Measurements from ENCODE around the gene NR5A1. TPM values are rescaled to one million over a fixed set of nuclear protein-coding genes. Genes with fewer than 3 reads are reported as not detected.

The NR5A1 gene
- total RNA-seq, 4 donors from 2014 or later = not detected

DNA sequence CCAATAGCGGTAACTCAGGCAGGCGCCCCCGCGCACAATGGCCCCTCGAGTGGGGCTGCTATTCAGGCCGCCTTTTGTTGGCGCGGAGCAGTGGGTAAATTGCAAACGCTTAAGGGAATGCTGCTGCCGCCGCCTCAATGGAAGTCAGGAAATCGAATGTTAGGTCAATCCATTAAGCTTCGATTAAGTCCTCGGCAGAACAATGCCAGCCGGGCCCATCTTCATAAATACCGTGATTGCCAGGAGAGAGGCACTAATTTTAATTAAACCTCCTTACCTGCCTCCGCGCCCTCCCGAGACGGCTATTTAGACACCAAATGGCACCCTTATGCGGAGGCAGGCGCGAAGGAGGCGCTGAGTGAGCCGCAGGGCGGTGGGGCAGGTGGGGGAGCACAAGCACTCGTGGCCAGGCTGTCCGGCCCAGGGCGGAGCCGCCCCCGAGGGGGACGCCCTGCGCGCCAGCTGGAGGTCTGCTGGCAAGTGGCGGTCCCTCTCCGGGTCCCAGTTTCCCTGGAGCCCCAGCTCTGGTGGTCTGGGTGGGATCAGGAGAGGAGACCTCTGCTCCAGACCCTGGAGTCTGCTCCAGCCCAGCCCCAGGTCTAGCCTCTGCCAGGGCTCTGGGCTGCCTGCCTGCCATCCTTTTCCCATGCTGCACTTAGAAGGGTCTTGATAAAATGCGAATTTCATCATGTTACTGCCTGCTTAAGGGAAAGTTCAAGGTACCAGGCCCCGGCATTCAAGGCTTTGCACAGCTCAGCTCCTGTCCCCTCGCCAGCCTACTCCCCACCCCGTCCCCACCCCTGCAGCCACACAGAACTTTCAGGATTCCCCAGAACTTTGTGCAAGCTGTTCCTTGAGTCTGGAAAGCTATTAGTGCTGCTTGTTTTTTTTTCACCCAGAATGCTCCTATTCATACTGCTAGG, 19.7 kb downstream of the NR5A1 start:
- H3K9me3 ChIP-seq = peaks cover 0 to 8% (median 0%) of the 10 kb centered on the region in 4 donors
- H3K27ac ChIP-seq = no peak overlapping the region
- no peak overlapping the region for H3K4me3 ChIP-seq
- 20 to 43% methylated on average over 28 to 36 of the region's 40 CpGs for WGBS, 2 donors
- peaks cover 0 to 6% (median 0%) of the 10 kb centered on the region in 4 donors for H3K4me1 ChIP-seq
- no peaks in the 10 kb centered on the region for H3K36me3 ChIP-seq
- peaks cover 0 to 55% of the 10 kb centered on the region in 2 donors for H3K27me3 ChIP-seq
- DNase-seq (ENCODE audit: low spot score in 2 of 2) = no peak
- TF ChIP-seq, protein P1, sequence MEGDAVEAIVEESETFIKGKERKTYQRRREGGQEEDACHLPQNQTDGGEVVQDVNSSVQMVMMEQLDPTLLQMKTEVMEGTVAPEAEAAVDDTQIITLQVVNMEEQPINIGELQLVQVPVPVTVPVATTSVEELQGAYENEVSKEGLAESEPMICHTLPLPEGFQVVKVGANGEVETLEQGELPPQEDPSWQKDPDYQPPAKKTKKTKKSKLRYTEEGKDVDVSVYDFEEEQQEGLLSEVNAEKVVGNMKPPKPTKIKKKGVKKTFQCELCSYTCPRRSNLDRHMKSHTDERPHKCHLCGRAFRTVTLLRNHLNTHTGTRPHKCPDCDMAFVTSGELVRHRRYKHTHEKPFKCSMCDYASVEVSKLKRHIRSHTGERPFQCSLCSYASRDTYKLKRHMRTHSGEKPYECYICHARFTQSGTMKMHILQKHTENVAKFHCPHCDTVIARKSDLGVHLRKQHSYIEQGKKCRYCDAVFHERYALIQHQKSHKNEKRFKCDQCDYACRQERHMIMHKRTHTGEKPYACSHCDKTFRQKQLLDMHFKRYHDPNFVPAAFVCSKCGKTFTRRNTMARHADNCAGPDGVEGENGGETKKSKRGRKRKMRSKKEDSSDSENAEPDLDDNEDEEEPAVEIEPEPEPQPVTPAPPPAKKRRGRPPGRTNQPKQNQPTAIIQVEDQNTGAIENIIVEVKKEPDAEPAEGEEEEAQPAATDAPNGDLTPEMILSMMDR (IDR thresholded peaks at IDR 0.05) = no peak
- no peak for TF ChIP-seq EP300 (IDR thresholded peaks at IDR 0.05)
- no peak for TF ChIP-seq POLR2A (IDR thresholded peaks at IDR 0.05)

DNA sequence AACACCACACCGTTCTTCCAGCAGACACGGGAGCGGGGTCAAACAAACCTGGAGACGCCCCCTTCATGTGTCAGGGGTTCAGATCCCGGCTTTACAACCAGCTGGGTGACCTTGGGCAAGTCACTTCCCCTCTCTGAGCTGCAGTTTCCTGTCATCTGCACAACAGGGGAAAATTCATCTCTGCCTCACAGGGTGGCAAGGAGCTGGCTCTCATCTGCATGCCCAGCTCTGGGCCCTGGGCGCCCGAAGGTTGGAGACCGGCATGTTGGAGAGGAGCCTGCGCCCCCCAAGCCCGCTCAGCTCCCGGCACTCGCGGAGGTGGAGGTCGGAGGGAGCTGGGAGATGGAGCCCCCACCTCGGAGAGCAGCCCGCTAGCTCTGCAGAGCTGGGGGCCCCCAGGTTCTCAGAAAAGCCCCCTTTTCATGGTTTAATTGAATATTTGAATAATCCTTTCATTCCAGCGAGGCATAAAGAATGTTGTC, 20.4 kb downstream of the NR5A1 start:
- Histone ChIP-seq H3K27me3 (peaks cover 0 to 60% of the 10 kb centered on the region in 2 donors), H3K36me3 (no peaks in the 10 kb centered on the region), H3K9me3 (peaks cover 0 to 8% (median 0%) of the 10 kb centered on the region in 4 donors), H3K4me3 (no peak overlapping the region), H3K4me1 (peaks cover 0 to 6% (median 0%) of the 10 kb centered on the region in 4 donors), H3K27ac (no peak overlapping the region)
- TF ChIP-seq, protein P1 (IDR thresholded peaks at IDR 0.05) = no peak
- no peak for TF ChIP-seq POLR2A (IDR thresholded peaks at IDR 0.05)
- TF ChIP-seq EP300 (IDR thresholded peaks at IDR 0.05) = no peak
- DNase-seq (ENCODE audit: low spot score in 2 of 2) = no peak
- WGBS, 2 donors = 31 to 42% methylated on average over 15 to 17 of the region's 17 CpGs

DNA sequence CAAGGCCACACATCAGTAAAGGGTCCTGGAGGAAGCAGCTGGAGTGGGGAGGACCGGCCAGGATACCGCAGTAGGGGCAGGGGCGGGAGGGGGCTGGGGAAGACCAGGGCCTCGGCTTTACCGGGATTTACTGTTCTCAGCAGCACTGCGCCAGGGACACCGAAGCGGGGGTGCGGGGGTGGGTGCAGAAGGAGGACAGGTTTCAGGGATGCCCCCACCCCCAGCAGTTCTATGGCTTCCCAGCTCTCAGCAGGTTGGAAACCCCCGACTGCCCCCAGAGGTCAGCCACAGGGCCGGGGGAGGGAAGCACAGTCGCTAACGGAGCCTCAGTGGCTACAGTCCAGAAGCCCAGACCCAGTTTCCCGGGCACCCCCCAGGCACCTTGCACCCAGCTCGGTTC, 21.3 kb downstream of the NR5A1 start:
- WGBS, 2 donors = 71 to 73% methylated on average over 8 to 10 of the region's 15 CpGs
- peaks cover 0 to 8% (median 0%) of the 10 kb centered on the region in 4 donors for H3K9me3 ChIP-seq
- TF ChIP-seq POLR2A (IDR thresholded peaks at IDR 0.05) = no peak
- TF ChIP-seq EP300 (IDR thresholded peaks at IDR 0.05) = no peak
- TF ChIP-seq, protein P1 (IDR thresholded peaks at IDR 0.05) = no peak
- DNase-seq (ENCODE audit: low spot score in 2 of 2) = no peak
- no peaks in the 10 kb centered on the region for H3K36me3 ChIP-seq
- H3K27me3 ChIP-seq = peaks cover 0 to 69% of the 10 kb centered on the region in 2 donors
- H3K4me1 ChIP-seq = peaks cover 0 to 6% (median 0%) of the 10 kb centered on the region in 4 donors
- no peak overlapping the region for H3K4me3 ChIP-seq
- H3K27ac ChIP-seq = no peak overlapping the region

DNA sequence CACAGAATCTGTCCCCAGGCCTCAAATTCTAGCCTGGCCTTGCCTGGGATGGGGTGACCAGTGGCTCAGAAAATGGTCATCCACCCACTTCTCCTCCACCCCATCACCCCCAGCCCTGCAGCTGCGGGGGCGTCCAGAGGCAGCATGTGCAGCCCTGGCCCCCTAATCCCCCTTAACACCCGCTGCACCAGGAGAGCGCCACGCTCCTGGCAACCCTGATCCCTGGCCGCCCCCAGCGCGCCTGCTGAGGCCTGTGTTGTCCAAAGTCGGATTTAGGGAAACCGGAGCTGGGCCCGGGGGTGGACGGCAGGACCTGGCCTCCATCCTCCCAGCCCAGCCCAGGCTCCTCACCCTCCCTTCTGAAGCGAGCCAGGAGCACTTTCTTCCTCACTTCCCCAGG, 22.0 kb downstream of the NR5A1 start:
- Histone ChIP-seq H3K9me3 (peaks cover 0 to 8% (median 0%) of the 10 kb centered on the region in 4 donors), H3K27ac (no peak overlapping the region), H3K4me1 (peaks cover 0 to 6% (median 0%) of the 10 kb centered on the region in 4 donors), H3K27me3 (peaks cover 0 to 75% of the 10 kb centered on the region in 2 donors), H3K4me3 (no peak overlapping the region), H3K36me3 (no peaks in the 10 kb centered on the region)
- 66 to 81% methylated on average over 12 to 13 of the region's 13 CpGs for WGBS, 2 donors
- no peak for TF ChIP-seq EP300 (IDR thresholded peaks at IDR 0.05)
- TF ChIP-seq, protein P1 (IDR thresholded peaks at IDR 0.05) = no peak
- TF ChIP-seq POLR2A (IDR thresholded peaks at IDR 0.05) = no peak
- DNase-seq (ENCODE audit: low spot score in 2 of 2) = no peak

DNA sequence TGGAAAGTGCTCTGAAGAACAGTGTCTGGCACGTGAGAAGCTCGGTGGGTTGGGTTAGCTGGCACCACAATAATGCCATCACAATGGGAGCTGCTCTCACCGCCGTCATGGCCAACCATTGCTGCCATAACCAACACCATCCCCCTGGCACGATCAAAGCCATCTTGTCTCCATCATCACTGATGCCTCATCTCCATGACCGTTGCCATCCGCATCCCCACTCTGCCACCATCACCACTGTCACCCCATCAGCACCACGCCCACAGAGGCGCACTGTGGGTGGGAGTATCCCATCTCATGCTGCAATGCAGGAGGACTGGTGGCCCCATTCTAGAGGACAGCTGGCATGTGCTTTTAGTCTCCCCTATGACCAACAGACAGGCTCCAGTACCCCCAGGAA, 23.7 kb downstream of the NR5A1 start:
- Histone ChIP-seq H3K27me3 (peaks cover 0 to 82% of the 10 kb centered on the region in 2 donors), H3K36me3 (no peaks in the 10 kb centered on the region), H3K4me1 (peaks cover 0 to 6% (median 0%) of the 10 kb centered on the region in 4 donors), H3K9me3 (peaks cover 0 to 8% (median 0%) of the 10 kb centered on the region in 4 donors), H3K27ac (no peak overlapping the region), H3K4me3 (no peak overlapping the region)
- TF ChIP-seq POLR2A (IDR thresholded peaks at IDR 0.05) (no peak), EP300 (IDR thresholded peaks at IDR 0.05) (no peak)
- TF ChIP-seq, protein P1 (IDR thresholded peaks at IDR 0.05) = no peak
- WGBS, 2 donors = 92 to 95% methylated on average over 9 of the region's 9 CpGs
- no peak for DNase-seq (ENCODE audit: low spot score in 2 of 2)
